NCI-H2171 treated with DMSO at 0.1 percent for 48 hours (cell line): ENCODE data around the gene MLYCD.
A peak's percentile ranks its signal among the peaks of the same experiment; 100 is the strongest.

Experiments
- DNase-seq: peaks from one replicate; lab custom pipeline; 2025; lab: John Stamatoyannopoulos, UW

MLYCD gene

GRCh38 chr16:83898463-83899271, at the start of gene MLYCD:
MLYCD (plus strand) TSS chr16:83899115; CDS start chr16:83899145, 30 bp downstream.
- DNase-seq, result peak; percentile 72

- no peak for DNase-seq
Measured at GRCh38 chr16:83849421-83849820, 49.5 kb upstream of the MLYCD start.

DNA sequence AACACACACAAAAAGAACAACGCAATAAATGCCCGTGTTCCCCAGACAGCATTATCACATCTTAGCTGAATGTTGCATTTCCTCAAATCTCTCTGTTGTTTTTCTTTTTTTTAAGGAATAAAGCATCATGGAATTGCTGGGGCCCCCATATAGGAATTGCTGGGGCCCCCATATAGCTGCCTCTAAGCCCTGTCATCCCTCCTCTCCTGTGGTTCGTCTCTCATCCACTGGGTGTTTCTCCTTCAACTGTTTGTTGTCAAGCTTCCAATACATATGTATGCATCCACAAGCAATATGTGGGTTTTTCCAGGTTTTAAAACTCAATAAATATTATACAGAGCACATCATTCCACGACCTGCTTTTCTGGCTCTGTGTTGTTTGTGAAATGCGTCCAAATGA, 48.0 kb upstream of the MLYCD start:
- DNase-seq, result no peak

DNA sequence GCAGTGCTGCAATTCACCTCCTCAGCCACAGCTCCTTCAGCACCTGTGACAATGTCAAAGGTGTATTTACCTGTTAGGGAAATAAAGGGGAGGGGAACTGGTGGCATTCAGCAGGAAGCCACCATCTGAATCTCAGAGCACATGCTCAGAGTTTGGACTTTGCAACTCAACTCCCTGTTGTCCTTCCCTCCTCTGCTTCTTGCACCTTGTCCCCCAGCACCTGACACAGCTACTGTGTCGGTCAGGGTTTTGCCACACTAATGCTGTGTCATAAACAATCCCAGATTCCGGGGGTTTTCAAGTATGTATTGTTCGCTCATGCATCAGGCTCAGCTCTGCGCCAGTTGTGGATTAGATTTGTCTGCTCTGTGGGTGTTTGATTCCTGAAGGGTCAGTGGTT, 47.4 kb upstream of the MLYCD start:
- no peak for DNase-seq

- DNase-seq, result no peak
Measured at GRCh38 chr16:83852774-83853173, 46.1 kb upstream of the MLYCD start.

DNA sequence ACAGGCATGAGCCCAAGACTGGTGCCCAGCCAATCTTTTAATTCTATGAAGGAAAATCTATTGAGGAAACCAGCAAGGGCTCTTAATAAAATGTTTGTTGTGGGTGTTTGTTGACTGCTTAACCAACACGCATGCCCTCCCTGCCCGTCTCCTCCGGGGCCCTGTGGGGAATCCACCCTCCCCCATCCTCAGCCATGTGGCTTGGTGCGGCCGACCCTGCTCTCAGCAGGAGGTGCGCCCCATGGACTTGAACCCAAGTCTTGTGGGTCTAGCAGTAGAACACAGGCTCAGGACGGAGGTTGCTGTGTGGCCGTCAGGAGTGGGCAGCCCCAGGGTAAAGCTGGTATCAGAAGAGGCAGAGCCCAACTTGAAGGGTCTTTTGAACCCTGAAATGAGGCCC, 45.1 kb upstream of the MLYCD start:
- DNase-seq, result no peak

- no peak for DNase-seq
Measured at GRCh38 chr16:83854420-83854819, 44.5 kb upstream of the MLYCD start.

GRCh38 chr16:83856792-83857191, 42.1 kb upstream of the MLYCD start:
- no peak for DNase-seq

DNA sequence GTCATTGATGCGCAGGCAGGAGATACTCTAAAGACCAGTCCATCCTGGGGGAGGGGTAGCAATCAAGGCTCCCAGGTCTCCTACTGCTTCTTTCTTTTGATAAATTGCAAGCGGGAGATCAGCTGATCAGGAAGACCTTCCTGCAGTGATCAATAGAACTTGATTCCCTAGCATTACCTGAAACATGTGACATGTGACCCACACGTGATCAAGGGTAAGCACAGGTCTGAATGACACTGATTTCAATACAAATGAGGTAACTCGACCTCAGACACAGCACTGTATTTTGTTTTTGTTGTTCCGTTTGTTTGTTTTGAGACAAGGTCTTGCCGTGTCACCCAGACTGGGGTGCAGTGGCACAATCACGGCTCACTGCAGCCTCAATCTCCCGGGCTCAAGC, 39.6 kb upstream of the MLYCD start:
- no peak for DNase-seq

GRCh38 chr16:83862661-83863060, 36.3 kb upstream of the MLYCD start:
- DNase-seq, result no peak

GRCh38 chr16:83863682-83864081, 35.2 kb upstream of the MLYCD start:
- DNase-seq, result peak; percentile 5

DNA sequence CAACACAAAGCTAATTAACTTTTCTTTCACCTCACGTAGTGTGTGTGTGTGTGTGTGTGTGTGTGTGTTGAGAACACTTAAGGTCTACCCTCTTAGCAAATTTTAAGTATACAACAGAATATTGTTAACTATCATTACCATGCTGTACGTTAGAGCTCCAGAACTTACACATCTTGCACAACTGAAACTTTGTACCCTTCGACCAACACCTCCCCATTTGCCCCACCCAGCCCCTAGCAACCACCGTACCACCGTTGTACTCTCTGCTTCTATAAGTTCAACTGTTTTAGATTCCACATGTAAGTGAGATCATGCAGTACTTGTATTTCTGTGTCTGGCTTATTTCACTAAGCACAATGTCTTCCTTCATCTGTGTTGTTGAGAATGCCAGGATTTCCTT, 28.1 kb upstream of the MLYCD start:
- no peak for DNase-seq

DNA sequence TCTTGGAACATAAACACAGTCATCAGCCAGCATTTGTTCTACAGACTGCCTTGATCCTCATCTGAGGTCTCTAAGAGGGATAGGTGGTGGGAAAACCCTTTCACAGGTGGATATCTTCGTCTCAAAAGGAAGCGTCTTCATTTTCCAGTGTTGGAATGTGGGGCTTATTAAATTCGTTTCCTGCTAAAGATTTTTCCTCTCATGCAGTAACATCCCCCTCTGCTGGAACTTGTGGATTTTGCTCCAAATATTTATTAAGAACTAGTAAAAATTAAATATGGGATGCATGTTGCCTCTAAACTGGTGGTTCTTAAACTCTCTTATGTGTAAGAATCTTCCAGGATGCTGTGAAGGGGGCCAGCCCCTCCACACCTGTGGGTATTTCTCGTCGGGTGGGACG, 20.1 kb upstream of the MLYCD start:
- DNase-seq, result peak; percentile 26

GRCh38 chr16:83882163-83882885, 16.6 kb upstream of the MLYCD start:
- DNase-seq, result peak; percentile 59

DNA sequence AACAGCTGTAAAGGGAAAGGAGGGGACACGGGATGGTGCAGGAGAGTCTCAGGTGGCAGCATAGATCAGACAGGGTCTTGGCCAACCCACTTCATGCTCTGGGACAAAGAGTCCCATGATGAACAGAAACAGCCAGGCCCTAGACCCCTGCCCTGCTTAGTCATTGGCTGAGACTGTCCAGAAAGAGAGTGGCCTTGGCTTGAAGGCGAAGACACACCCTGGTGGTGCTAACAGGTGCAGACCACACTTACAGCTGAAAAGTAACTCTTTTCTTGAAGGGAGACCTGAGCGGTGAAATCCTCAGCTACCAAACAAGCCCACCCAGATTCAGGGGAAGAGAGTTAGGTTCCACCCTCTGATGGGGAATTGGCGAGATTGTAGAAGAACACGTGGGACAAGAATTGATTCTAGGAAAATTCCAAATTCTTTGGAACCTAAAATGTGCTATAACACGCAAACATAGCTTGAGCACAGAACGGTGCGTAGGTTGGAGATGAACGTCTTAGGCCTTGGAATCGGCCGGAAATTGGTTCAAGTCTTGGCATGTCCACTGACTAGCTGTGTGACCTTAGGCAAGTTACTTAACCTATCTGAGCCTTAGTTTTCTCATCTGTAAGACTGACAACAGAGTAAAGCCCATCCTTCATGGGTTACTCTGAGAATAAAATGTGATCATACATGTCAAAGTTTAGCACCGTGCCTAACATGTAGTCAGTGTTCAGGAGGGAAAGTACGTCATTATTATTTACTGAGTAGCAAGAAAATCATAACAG, 12.5 kb upstream of the MLYCD start:
- no peak for DNase-seq

DNA sequence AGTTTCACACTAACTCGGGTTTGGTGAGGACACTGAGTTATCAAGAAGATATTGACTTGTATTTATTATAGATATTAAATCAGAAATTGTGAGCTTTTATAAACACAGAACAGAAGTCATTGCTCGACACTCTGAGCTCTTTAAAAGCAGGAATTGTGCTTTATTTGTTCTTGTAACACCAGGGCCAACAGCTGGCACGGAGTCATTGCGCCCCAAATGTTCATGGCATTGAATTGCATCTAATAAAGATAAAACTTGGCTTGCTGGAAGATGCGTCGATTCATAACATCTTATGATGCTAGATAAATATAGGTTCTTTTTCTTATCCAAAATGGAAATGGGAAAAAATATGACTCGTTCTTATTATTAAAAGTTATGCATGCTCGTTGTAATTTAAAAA, 11.8 kb upstream of the MLYCD start:
- peak; percentile 64 for DNase-seq

DNA sequence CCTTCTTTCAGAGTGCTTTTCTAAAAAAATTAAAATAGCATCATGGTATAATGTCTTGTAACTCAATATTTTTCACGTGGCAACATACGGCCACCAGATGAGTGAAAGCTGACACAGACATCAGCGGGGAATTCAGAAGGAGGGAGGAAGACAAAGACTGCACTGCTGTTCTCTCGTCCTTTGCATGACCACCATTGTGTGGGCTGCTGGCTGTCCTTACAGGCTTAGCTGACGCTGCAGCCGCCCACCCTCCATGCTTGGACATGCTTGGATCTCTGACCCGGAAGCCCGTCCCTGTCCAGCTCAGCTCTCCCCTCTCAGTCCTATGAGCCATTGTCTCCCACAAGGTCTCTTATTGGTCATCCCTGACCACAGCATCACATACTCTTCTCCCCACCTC, 11.4 kb upstream of the MLYCD start:
- peak; percentile 6 for DNase-seq

- DNase-seq, result no peak
Measured at GRCh38 chr16:83888672-83889044, 10.3 kb upstream of the MLYCD start.

DNA sequence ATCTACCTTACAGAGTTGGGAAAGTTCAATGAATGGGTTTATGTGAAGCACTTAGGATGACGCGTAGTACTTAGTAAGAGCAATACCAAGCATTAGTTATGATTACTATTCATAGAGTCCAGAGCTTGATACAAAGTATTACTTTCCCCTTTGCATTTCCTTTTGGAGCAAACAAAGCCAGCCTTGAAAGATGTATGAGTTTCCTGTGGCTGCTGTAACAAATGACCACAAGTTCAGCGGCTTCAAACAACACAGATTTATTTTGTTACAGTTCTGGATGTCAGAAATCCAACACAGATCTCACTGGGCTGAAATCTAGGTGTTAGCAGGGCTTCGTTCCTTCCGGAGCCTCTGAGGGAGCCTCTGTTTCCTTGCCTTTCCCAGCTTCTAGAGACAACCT, 8.6 kb upstream of the MLYCD start:
- no peak for DNase-seq

GRCh38 chr16:83891742-83892141, 7.2 kb upstream of the MLYCD start:
- peak; percentile 10 for DNase-seq

- no peak for DNase-seq
Measured at GRCh38 chr16:83895243-83895642, 3.7 kb upstream of the MLYCD start.

GRCh38 chr16:83895942-83896341, 3.0 kb upstream of the MLYCD start:
- no peak for DNase-seq
